HepG2 (cell line): Measurements from ENCODE around the gene PDE8B.

Source experiments
- CTCF ChIP-seq: sonication (generic); formaldehyde crosslinking; IDR thresholded peaks from 2 replicates; pipeline ENCODE4 v1.5.0; 2020; ENCODE audit warnings: mild to moderate bottlenecking, missing genetic modification reagents, moderate library complexity
- EZH2 ChIP-seq: conservative IDR thresholded peaks from 2 replicates; pipeline ENCODE4 v1.6.1; 2012; ENCODE audit warnings: mild to moderate bottlenecking, low read depth, low read length, moderate library complexity
- HMGXB3 ChIP-seq: sonication (generic); formaldehyde crosslinking; IDR thresholded peaks from 2 replicates; pipeline ENCODE4 v1.4.0; 2020; ENCODE audit warnings: missing genetic modification reagents, borderline replicate concordance
- HOXA3 ChIP-seq: sonication (generic); formaldehyde crosslinking; IDR thresholded peaks from 2 replicates; pipeline ENCODE4 v1.5.0; 2020; ENCODE audit warnings: missing genetic modification reagents
- MEIS1 ChIP-seq: sonication (generic); formaldehyde crosslinking; IDR thresholded peaks from 2 replicates; pipeline ENCODE4 v1.9.0; 2021; ENCODE audit warnings: mild to moderate bottlenecking, missing genetic modification reagents, moderate library complexity, borderline replicate concordance
- MLX ChIP-seq: IDR thresholded peaks from 2 replicates; pipeline ENCODE4 v1.6.1; 2016
- POLR2A ChIP-seq, 2 experiments: IDR thresholded peaks; 2 replicates each; pipeline ENCODE4 v1.6.1; 2011; ENCODE audit warnings: low read depth in 2 of 2, low read length in 2 of 2, mild to moderate bottlenecking in 1 of 2, moderate library complexity in 1 of 2; ENCODE audit not compliant: insufficient read depth in 1 of 2
- RNF219 ChIP-seq: sonication (generic); formaldehyde crosslinking; IDR thresholded peaks from 2 replicates; pipeline ENCODE4 v1.5.0; 2020; ENCODE audit warnings: mild to moderate bottlenecking, missing genetic modification reagents
- SMC3 ChIP-seq: IDR thresholded peaks from 2 replicates; pipeline ENCODE4 v1.6.1; 2011; ENCODE audit warnings: low read length, improper control_type of control experiment
- ZBTB21 ChIP-seq: sonication (generic); formaldehyde crosslinking; IDR thresholded peaks from 2 replicates; pipeline ENCODE4 v1.4.0; 2020; ENCODE audit warnings: missing genetic modification reagents

- no peak for TF ChIP-seq HOXA3 (CRISPR knock-in tag)
- TF ChIP-seq POLR2A (IDR thresholded peaks at IDR 0.05; ENCODE audit: insufficient read depth in 1 of 2, low read depth in 2 of 2, low read length in 2 of 2): no peak
- no peak for TF ChIP-seq MLX (CRISPR knock-in tag)
- TF ChIP-seq MEIS1 (CRISPR knock-in tag): no peak
- no peak for TF ChIP-seq ZBTB21
- TF ChIP-seq CTCF (CRISPR knock-in tag): no peak
- no peak for TF ChIP-seq SMC3
- TF ChIP-seq EZH2: no peak
- no peak for TF ChIP-seq HMGXB3
- no peak for TF ChIP-seq RNF219 (CRISPR knock-in tag)
These were observed 148.8 kb downstream of the PDE8B start for GRCh38 chr5:77359231-77359630.
